Measurements from ENCODE around the gene RARRES2.

GRCh38 chr7:150376560-150376959 is 35.1 kb upstream of the RARRES2 start:
- TF ChIP-seq EZH2 (IDR thresholded peaks at IDR 0.05; ENCODE audit: low read depth) (no peak), CTCF (conservative IDR thresholded peaks at IDR 0.05) (no peak)

Data from PC-9 (cell line).